HEK293 (cell line): ENCODE data around the gene C2orf74.

ENCODE experiments used
- CTCF ChIA-PET: fragments of 350-600 bp; formaldehyde crosslinking; extraction: SDS; loops from one replicate; lab custom pipeline; 2021; ENCODE audit warnings: antibody characterized with exemption; lab: Yijun Ruan, JAX
- POLR2A ChIA-PET: fragments of 300-600 bp; formaldehyde crosslinking; extraction: SDS; loops from one replicate; lab custom pipeline; 2020; ENCODE audit warnings: antibody characterized with exemption, inconsistent platforms; lab: Yijun Ruan, JAX
- H3K27ac ChIP-seq: fragments of 200-500 bp; sonication (Bioruptor generic); 2 replicates; pipeline ENCODE4 v1.5.1; 2014; ENCODE audit warnings: low read depth, low read length, control low read depth, inconsistent platforms; ENCODE audit errors: extremely low read depth
- H3K36me3 ChIP-seq, 2 experiments: fragments of 200-500 bp in 1 of 2; sonication (Bioruptor generic) in 1 of 2; 1 replicate in 1 of 2; 2 replicates in 1 of 2; pipeline ENCODE4 v1.5.1; 2014 to 2017; ENCODE audit warnings: inconsistent platforms in 2 of 2, low read length in 2 of 2; ENCODE audit not compliant: control insufficient read depth in 2 of 2, insufficient read depth in 1 of 2
- H3K4me1 ChIP-seq: fragments of 200-500 bp; sonication (Bioruptor generic); 2 replicates; pipeline ENCODE4 v1.5.1; 2014; ENCODE audit warnings: mild to moderate bottlenecking, low read length, inconsistent platforms; ENCODE audit not compliant: control insufficient read depth, insufficient read depth
- H3K4me3 ChIP-seq: 2 replicates; pipeline ENCODE4 v1.5.1; 2011; ENCODE audit warnings: low read depth, mild to moderate bottlenecking, control low read depth, low read length, moderate library complexity
- H3K9me3 ChIP-seq: fragments of 200-500 bp; sonication (Bioruptor generic); 2 replicates; pipeline ENCODE4 v1.5.1; 2014; ENCODE audit warnings: low read depth, low read length, inconsistent platforms; ENCODE audit not compliant: control insufficient read depth, insufficient read depth
- OVOL3 ChIP-seq: fragments of 450-650 bp; formaldehyde crosslinking; IDR thresholded peaks from 2 replicates; pipeline ENCODE4 v1.5.1; 2016; ENCODE audit warnings: missing biosample characterization, missing genetic modification characterization
- ZBTB17 ChIP-seq: fragments of 450-650 bp; formaldehyde crosslinking; IDR thresholded peaks from 2 replicates; pipeline ENCODE4 v1.5.1; 2016; ENCODE audit warnings: missing biosample characterization, missing genetic modification characterization
- ZBTB8A ChIP-seq: fragments of 450-650 bp; formaldehyde crosslinking; IDR thresholded peaks from 2 replicates; pipeline ENCODE4 v1.5.1; 2016; ENCODE audit warnings: missing biosample characterization, missing genetic modification characterization
- ZNF10 ChIP-seq: fragments of 450-650 bp; formaldehyde crosslinking; IDR thresholded peaks from 2 replicates; pipeline ENCODE4 v1.5.1; 2017; ENCODE audit warnings: missing biosample characterization, missing genetic modification characterization
- ZNF132 ChIP-seq: fragments of 450-650 bp; formaldehyde crosslinking; IDR thresholded peaks from 2 replicates; pipeline ENCODE4 v1.5.1; 2017; ENCODE audit warnings: missing biosample characterization, missing genetic modification characterization, borderline replicate concordance
- ZNF23 ChIP-seq: fragments of 450-650 bp; formaldehyde crosslinking; IDR thresholded peaks from 2 replicates; pipeline ENCODE4 v1.5.1; 2016; ENCODE audit warnings: missing biosample characterization, missing genetic modification characterization, borderline replicate concordance
- ZNF24 ChIP-seq: fragments of 450-650 bp; formaldehyde crosslinking; IDR thresholded peaks from 2 replicates; pipeline ENCODE4 v1.5.1; 2016; ENCODE audit warnings: missing biosample characterization, missing genetic modification characterization
- ZNF302 ChIP-seq: fragments of 450-650 bp; formaldehyde crosslinking; IDR thresholded peaks from 2 replicates; pipeline ENCODE4 v1.5.1; 2016; ENCODE audit warnings: missing biosample characterization, missing genetic modification characterization, low read depth
- ZNF391 ChIP-seq: fragments of 450-650 bp; formaldehyde crosslinking; IDR thresholded peaks from 2 replicates; pipeline ENCODE4 v1.5.1; 2016; ENCODE audit warnings: low read depth, missing biosample characterization, missing genetic modification characterization, borderline replicate concordance
- ZNF404 ChIP-seq: fragments of 450-650 bp; formaldehyde crosslinking; IDR thresholded peaks from 2 replicates; pipeline ENCODE4 v1.5.1; 2017; ENCODE audit warnings: missing biosample characterization, missing genetic modification characterization
- ZNF48 ChIP-seq: fragments of 450-650 bp; formaldehyde crosslinking; IDR thresholded peaks from 2 replicates; pipeline ENCODE4 v1.5.1; 2016; ENCODE audit warnings: missing biosample characterization, missing genetic modification characterization
- ZNF837 ChIP-seq: fragments of 450-650 bp; formaldehyde crosslinking; IDR thresholded peaks from 2 replicates; pipeline ENCODE4 v1.5.1; 2016; ENCODE audit warnings: missing biosample characterization, missing genetic modification characterization
- TF ChIP-seq, protein P1 (sequence below): fragments of 450-650 bp; formaldehyde crosslinking; IDR thresholded peaks from 2 replicates; pipeline ENCODE4 v1.5.1; 2016; ENCODE audit warnings: missing biosample characterization, missing genetic modification characterization
- TF ChIP-seq, protein P2 (sequence below): IDR thresholded peaks from 2 replicates; pipeline ENCODE4 v1.6.1; 2011; ENCODE audit warnings: mild to moderate bottlenecking, low read depth, low read length, borderline replicate concordance

Gene C2orf74

DNA sequence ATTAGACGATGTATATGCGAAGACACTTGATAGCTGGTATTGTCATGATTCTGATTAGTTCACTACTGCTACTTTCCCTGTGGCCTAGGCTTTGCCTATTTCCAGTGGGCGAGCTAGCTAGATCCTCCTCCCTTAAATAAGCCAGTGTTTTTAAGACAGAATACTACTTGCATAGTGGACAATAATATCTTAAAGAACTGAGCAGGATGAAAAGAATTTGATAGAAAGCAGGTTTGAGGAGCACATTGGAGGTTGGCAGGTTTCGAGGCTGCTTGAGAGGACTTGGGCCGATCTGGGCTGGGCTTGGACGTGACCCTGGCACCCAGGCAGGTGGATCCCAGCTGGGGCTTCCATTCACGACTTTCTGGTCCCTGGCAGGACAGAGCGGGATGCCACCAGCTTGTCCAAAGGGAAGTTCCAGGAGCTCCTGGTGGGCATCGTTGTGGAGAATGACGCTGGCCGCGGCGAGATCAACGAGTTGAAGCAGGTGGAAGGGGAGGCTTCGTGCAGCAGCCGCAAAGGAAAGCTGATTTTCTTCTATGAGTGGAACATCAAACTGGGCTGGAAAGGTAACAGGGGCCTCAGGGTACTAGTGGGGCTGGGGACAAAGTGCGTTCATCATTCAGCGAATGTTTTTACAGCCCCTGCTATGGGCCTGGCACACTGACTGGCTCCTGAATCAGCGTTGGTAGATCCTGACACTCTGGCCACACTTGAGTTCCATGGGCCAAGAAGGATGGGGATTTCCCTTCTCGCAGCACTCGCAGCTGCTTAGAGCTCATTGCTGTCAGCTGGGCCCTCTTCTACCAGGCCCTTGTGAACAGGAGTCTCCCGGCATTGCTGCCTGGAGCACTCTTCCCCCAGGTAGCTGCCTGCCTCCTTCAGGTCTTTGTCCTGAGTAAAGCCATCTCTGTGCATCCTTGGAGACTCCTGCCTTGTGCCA lies 16.9 kb downstream of the C2orf74 start:
- Histone ChIP-seq H3K4me1 (no peaks in the 10 kb centered on the region), H3K36me3 (peaks cover 24 to 49% of the 10 kb centered on the region in 2 experiments), H3K9me3 (no peaks in the 10 kb centered on the region), H3K4me3 (no peak overlapping the region)
- ChIA-PET CTCF (interaction anchor here (0.6 kb wide), 2 partner anchors 469 to 807 kb away, joined by 3 to 4 read pairs; no protein-coding TSS in a partner anchor), POLR2A (interaction anchor here (0.6 to 2.4 kb wide), 6 partner anchors 18 to 453 kb away, joined by 3 to 12 read pairs (median 4); partner anchors contain the start of gene XPO1)
- TF ChIP-seq, protein P1, sequence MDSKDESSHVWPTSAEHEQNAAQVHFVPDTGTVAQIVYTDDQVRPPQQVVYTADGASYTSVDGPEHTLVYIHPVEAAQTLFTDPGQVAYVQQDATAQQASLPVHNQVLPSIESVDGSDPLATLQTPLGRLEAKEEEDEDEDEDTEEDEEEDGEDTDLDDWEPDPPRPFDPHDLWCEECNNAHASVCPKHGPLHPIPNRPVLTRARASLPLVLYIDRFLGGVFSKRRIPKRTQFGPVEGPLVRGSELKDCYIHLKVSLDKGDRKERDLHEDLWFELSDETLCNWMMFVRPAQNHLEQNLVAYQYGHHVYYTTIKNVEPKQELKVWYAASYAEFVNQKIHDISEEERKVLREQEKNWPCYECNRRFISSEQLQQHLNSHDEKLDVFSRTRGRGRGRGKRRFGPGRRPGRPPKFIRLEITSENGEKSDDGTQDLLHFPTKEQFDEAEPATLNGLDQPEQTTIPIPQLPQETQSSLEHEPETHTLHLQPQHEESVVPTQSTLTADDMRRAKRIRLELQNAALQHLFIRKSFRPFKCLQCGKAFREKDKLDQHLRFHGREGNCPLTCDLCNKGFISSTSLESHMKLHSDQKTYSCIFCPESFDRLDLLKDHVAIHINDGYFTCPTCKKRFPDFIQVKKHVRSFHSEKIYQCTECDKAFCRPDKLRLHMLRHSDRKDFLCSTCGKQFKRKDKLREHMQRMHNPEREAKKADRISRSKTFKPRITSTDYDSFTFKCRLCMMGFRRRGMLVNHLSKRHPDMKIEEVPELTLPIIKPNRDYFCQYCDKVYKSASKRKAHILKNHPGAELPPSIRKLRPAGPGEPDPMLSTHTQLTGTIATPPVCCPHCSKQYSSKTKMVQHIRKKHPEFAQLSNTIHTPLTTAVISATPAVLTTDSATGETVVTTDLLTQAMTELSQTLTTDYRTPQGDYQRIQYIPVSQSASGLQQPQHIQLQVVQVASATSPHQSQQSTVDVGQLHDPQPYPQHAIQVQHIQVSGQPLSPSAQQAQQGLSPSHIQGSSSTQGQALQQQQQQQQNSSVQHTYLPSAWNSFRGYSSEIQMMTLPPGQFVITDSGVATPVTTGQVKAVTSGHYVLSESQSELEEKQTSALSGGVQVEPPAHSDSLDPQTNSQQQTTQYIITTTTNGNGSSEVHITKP (tag by site-specific recombination) = 0 out of 2 replicates have a peak, but pooled peaks have one; percentile 43
- no peak for TF ChIP-seq ZNF48
- TF ChIP-seq, all 188 proteins: peak for 1
- no peak overlapping the region for H3K27ac ChIP-seq

GRCh38 chr2:61179701-61180639 lies 18.0 kb downstream of the C2orf74 start:
- POLR2A ChIA-PET = interaction anchor here (0.6 to 1.6 kb wide), 2 partner anchors 17 to 307 kb away, joined by 3 to 5 read pairs; no protein-coding TSS in a partner anchor
- TF ChIP-seq, protein P2, sequence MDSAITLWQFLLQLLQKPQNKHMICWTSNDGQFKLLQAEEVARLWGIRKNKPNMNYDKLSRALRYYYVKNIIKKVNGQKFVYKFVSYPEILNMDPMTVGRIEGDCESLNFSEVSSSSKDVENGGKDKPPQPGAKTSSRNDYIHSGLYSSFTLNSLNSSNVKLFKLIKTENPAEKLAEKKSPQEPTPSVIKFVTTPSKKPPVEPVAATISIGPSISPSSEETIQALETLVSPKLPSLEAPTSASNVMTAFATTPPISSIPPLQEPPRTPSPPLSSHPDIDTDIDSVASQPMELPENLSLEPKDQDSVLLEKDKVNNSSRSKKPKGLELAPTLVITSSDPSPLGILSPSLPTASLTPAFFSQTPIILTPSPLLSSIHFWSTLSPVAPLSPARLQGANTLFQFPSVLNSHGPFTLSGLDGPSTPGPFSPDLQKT = no peak
- no peak for TF ChIP-seq ZNF302 (tag by site-specific recombination)
- TF ChIP-seq ZNF404 (tag by site-specific recombination) = no peak
- no peak for TF ChIP-seq OVOL3 (tag by site-specific recombination)
- TF ChIP-seq ZNF132 (tag by site-specific recombination) = no peak
- peak; percentile 73 for TF ChIP-seq ZNF10 (tag by site-specific recombination)
- no peak for TF ChIP-seq ZNF837 (tag by site-specific recombination)
- TF ChIP-seq ZBTB8A (tag by site-specific recombination) = 0 out of 2 replicates have a peak, but pooled peaks have one; percentile 17
- no peak for TF ChIP-seq ZNF23 (tag by site-specific recombination)
- no peak for TF ChIP-seq ZNF391 (tag by site-specific recombination)
- TF ChIP-seq ZNF24 = no peak
- 0 out of 2 replicates have a peak, but pooled peaks have one; percentile 20 for TF ChIP-seq ZBTB17
- TF ChIP-seq, all 188 proteins: peak for 3
- Histone ChIP-seq H3K4me1 (no peaks in the 10 kb centered on the region), H3K4me3 (no peak overlapping the region), H3K27ac (no peak overlapping the region), H3K9me3 (no peaks in the 10 kb centered on the region), H3K36me3 (peaks cover 28 to 60% of the 10 kb centered on the region in 2 experiments)
- CTCF ChIA-PET = interaction anchor here (0.6 to 0.7 kb wide), 3 partner anchors 389 to 806 kb away, joined by 3 to 4 read pairs (median 3); no protein-coding TSS in a partner anchor
